ENCODE measurements around the gene TMEM232.
"Not testable (repeated sequence)": the region's sequence is repeated elsewhere in the genome, so short reads cannot be mapped to it uniquely, and the experiment has no call there.

Gene TMEM232

DNA sequence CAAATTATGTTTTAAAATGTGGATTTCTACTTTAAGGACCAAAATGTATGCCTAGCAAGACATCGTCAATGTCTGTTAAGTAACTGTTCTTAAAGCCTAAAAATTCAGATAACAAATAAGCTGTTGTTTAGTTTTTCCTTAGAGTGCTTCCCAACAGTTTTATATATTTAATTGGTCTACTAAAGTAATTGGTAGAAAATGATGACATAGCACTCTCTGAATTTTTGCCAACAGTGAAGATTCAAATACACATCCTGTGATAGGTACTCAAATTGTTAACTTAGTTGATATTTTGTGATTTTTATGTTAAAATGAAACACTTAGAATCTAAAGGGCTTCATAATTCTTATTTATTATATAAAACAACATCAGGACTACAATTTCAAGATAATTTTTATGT lies 107.5 kb downstream of the TMEM232 start:
- no peak for DNase-seq

GRCh38 chr5:110616009-110616408 lies 110.5 kb downstream of the TMEM232 start:
- no peak for DNase-seq

DNA sequence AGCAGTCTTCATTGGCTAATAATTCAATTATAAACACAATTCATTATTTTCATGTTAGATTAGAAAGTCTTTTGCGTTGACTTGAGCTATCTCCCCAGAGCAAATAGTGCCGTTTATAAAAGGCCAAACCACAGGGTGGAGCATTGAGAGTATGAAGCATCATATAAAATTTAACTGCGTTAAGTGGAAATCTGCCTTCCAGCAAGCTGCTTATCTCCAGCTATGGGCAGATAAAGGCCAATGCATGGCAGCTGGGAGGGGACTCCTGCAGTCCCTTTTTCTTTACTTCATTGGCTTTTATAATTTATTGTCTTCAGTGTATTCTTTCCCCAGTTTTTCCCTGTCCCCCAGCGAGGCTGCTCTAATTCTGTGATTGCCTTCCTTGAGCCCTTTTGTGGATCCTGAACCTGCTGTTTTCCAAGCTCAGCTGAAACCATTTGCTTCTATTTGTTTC lies 113.7 kb downstream of the TMEM232 start:
- DNase-seq: no peak

DNA sequence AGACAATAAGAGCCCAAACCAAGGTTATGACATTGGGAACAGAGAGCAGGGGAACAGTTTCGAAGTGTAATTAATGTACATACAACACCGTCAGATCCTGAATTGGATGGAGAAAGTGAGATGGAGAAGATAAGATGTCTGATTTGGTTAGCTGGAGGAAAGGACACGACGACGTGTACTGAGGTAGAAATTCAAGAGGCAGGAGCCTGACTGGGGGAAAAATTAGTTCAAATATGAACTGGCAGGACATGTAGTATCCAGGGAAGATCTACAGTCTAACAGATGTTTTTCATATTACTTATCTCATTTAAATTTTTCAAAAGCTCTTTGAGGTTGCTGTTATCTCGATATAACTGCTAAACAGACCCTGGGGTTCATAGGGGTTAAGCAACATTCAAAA lies 114.7 kb downstream of the TMEM232 start:
- no peak for DNase-seq

DNA sequence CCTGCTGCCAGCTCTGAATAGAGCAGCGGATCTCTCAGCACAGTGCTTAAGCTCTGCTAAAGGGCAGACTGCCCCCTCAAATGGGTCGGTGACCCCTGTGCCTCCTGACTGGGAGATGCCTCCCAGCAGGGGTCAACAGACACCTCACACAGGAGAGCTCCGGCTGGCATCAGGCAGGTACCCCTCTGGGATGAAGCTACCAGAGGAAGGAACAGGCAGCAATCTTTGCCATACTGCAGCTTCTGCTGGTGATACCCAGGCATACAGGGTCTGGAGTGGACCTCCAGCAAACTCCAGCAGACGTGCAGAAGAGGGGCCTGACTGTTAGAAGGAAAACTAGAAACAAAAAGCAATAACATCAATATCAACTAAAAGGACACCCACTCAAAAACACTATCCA lies 131.6 kb downstream of the TMEM232 start:
- no peak for DNase-seq

DNA sequence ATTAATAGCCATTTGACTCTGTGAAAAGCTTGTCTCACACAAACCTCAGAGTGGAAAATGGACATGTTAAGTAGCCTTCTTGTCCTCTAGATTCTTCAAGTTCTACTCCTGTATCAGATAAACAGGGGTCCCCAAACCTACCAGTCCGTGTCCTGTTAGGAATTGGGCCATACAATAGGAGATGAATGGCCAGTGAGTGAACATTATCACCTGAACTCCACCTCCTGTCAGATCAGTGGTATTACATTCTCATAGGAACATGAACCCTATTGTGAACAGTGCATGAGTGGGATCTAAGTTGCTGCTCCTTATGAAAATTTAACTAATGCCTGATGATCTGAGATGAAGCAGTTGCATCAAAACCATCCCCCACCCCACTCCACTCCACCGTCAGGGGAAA lies 136.3 kb downstream of the TMEM232 start:
- DNase-seq: no peak

- no peak for DNase-seq
Observed at GRCh38 chr5:110588286-110588980, 138.0 kb downstream of the TMEM232 start.

- no peak for DNase-seq
Observed at GRCh38 chr5:110580625-110581024, 145.8 kb downstream of the TMEM232 start.

DNA sequence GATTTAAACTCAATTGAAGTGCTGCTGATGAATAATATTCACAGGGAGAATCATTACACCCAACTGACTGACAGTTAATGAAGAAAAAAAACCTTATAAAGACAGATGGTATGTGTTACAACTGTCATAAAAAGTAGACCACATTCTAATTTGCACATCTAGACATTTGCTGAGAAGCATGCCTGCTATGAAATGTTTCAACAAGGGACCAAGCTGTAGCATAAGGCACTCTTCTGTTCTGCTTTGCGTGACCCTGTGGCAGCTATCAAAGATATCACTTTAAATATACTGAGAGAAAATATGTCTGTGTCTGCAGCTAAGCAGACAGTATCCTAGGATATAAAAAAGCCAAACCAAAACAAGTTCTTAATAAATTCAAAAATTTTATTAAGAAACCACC lies 153.7 kb downstream of the TMEM232 start:
- DNase-seq: no peak

GRCh38 chr5:110562191-110562590 lies 164.3 kb downstream of the TMEM232 start:
- DNase-seq: no peak

DNA sequence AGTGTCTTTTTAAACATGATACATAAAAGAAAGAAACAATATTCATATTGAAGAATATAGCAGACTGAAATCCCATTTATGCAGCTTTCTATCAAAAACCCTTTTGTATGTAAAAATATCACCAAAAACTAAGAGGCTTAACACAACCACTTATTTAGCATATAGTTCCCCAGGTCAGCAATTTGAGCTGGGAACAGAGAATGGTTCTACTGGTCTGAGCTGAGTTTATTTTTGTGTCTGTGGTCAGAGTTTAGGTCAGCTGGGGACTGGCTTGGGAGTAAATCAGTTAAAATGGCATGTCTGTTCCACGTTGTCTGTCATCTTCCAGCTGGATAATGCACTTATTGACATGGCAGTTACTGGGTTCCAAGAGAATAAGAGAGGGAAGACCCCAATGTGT lies 165.0 kb downstream of the TMEM232 start:
- DNase-seq: no peak

GRCh38 chr5:110549301-110549700 lies 177.2 kb downstream of the TMEM232 start:
- DNase-seq: no peak

- DNase-seq: no peak
Observed at GRCh38 chr5:110548171-110548570, 178.3 kb downstream of the TMEM232 start.

DNA sequence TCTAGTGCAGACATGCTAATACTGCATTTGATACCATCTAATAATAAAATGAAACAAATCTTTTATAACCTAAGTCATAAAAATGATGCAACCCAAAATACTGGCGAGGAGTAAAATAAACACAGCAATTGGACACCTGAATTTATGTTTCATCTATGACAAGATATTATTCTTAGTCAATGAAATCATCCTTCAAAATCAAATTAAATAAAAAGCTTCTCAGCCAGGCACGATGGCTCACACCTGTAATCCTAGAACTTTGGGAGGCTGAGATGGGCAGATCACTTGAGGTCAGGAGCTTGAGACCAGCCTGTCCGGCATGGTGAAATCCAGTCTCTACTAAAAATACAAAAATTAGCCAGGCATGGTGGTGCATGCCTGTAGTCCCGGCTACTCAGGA lies 179.0 kb downstream of the TMEM232 start:
- no peak for DNase-seq

DNA sequence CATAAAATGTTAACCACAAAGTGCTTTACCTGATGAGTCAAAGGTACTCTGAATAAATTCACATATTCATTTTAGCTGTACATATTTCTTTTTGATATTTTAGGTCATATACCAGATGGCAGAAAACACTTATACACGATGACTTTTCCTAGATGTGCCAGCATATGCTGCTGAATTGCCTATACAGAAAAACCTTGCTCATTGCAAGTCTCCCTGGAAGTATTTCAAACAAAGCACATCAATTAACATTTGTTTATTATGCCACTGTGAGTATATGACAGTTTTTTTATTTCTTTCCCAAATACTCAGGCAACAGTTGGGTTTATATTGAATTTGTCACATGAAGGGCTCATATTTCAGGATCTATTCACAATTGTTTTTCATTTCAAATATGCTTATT lies 180.8 kb downstream of the TMEM232 start:
- no peak for DNase-seq

DNA sequence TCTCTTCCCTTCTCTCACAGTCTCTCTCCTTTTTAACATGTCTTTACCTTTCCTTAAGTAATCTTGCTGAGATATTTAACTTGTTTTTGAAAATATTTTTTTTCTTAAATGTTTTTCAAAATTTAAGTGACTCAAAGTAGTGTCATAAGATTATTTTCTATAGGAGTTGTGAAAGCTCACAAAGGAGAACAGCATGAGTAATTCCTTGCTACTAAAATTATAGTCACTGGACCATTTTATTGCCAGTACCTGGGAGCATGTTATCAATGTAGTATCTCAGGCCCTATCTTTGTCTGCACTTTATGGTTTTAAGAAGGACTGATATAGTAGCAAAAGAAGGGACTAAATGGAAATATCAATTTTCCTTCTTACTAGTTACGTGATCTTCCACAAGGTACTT lies 181.9 kb downstream of the TMEM232 start:
- no peak for DNase-seq

DNA sequence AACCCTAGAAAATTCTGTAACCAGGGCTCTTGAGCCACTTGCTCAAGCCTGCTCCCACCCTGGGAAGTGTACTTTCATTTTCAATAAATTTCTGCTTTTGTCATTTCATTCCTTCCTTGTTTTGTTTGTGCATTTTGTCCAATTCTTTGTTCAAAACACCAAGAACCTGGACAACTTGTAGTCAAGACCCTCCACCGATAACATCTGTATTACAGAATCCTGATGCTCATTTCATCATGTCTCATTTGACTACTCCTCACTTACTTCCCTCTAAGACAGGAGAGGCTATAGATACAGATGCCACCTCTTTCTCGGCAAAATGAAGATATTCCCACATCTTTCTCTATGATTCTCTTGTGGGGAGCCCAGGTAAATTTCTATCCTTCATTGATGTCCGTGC lies 183.5 kb downstream of the TMEM232 start:
- DNase-seq: no peak

GRCh38 chr5:110536120-110537115 lies 190.1 kb downstream of the TMEM232 start:
- no peak for DNase-seq

DNA sequence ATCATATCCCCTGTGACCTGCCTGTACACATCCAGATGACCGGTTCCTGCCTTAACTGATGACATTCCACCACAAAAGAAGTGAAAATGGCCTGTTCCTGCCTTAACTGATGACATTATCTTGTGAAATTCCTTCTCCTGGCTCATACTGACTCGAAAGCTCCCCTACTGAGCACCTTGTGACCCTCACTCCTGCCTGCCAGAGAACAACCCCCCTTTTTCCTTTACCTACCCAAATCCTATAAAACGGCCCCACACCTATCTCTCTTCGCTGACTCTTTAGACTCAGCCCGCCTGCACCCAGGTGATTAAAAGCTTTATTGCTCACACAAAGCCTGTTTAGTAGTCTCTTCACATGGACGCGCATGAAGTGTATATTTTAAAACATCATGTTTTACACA lies 191.3 kb downstream of the TMEM232 start:
- not testable (repeated sequence) for DNase-seq

- DNase-seq: no peak
Observed at GRCh38 chr5:110525762-110526161, 200.7 kb downstream of the TMEM232 start.

DNA sequence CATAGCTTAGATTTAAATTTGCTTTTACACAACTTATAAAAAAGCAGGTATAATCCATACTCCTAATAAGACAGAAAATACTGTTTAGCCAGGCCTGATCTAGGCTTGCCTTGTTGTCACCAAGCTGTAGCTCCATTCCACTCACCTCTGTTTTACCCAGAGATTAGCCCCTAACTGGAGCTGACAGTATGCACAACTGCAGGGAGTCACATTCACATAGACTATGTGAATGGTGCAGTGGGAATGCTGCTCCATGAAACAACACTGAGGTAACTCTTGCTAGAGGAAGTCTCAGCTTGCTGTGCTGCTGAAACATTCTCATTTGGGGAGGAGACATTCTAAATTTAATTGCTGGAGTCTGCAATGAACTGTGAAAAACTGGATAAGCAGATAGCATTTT lies 209.1 kb downstream of the TMEM232 start:
- no peak for DNase-seq

DNA sequence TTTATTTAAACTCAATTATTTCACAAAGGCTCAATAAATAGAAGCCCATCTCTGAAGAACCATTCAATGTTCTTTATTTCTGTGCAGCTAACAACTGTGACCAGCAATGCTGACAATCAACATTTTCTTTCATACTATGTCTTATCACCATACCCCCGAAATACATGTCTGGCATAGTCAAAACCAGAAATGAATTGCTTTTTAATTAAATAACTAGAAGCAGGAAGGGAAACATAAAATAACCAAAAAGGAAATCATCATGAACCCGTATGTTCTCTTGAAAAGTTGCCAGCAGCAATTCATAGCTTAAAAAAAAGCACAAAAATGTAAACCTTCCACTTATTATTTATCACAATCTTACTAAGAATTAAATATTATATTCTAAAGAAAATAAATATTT lies 212.4 kb downstream of the TMEM232 start:
- DNase-seq: no peak

GRCh38 chr5:110512266-110512665 lies 214.2 kb downstream of the TMEM232 start:
- no peak for DNase-seq

- DNase-seq: no peak
Observed at GRCh38 chr5:110510146-110510545, 216.3 kb downstream of the TMEM232 start.
